GM21423 (cell line): ENCODE measurements around the gene CDT1.

Experiments used
- ATAC-seq: cut with Tn5 transposase; IDR thresholded peaks from one replicate; pipeline ENCODE4 v1.9.1; 2021; ENCODE audit warnings: mild to moderate bottlenecking, moderate library complexity; ENCODE audit not compliant: unreplicated experiment

CDT1 gene

DNA sequence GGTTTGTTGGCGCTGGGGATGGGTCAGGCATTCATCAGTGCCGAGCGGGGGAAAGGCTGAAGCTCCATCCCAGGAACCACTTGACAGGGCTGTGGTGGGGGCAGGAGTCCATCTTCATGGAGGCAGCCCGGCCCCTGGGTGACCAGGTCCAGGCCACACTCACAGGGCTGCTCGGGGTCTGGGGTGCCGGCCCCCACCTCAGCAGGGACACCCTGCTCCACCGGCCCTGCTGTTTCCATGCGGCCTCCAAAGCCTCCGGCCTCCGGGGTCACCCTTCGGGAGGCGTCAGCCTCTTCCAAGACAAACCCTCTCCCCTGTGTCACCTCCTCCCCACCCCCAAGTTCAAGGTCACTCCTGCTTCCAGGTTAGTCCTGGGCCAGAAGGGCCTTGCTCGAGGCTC is 31.1 kb downstream of the CDT1 start:
- no peak for ATAC-seq

DNA sequence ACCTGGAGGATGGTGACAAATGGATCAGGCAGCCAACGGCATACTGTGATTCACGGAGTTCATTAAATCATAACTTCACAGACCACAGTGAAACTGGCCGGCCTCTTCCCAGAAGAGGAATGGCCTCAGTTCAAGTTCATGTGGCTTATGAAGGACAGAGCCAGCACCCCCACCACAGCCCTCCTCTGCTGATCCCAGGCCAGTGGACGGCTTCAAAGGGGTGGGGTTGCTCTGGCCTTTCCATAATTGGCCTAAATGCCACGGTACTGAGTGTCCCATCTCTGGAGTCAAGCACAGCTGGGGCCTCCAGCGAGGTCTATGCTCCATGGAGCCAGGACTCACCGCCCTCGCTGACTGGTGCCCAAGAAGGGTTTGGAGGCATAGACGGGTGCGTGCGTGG is 31.8 kb downstream of the CDT1 start:
- ATAC-seq, result no peak

DNA sequence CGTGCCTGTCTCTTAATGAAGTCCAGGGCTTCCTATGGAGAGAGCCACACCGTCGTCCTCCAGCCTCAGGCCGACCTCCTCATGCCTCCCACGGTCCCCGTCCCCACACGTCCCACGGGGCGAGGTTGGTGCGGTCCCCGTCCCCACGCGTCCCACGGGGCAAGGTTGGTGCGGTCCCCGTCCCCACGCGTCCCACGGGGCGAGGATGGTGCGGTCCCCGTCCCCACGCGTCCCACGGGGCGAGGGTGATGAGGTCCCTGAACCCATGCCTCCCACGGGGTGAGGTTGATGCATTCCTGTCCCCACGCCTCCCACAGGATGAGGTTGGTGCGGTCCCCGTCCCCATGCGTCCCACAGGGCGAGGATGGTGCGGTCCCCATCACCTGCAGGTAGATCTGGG is 32.2 kb downstream of the CDT1 start:
- ATAC-seq, result no peak

DNA sequence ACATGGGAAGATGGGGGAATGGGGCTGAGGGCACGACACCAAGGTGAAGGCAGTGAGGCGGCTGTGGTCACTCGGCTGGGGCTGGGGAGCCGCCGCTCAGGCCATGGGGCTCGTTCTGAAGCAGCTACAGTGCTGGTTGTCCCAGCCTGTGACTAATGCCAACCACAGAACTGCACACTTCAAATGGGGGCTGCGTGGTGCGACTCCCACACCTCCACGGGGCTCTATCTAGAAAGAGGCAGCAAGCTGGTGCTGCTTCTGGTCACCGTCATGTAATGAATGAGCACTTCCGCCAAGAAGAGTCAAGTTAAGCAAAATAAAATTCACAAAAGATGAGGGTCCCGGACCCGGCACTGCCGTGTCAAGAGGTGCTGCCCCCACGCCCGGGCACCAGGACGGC is 33.2 kb downstream of the CDT1 start:
- no peak for ATAC-seq

DNA sequence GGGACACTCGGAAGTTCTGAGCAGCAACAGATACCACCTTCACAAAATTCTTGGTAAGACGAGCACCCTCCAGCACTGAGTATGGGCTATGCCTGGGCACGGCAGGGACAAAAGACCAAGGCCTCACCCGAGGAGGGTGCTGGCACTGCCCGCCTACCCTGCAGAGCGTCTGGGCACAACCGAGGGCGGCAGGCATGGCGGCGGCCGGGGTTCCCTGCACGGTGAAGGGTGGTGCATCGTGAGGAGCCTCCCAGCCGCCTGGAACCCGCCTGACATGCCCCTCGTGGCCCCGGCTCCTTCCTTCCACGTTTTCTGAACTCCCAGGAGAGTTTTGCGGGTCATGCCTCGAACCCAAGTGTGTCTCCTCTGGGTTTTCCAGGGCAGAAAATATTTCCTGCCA is 34.2 kb downstream of the CDT1 start:
- no peak for ATAC-seq

DNA sequence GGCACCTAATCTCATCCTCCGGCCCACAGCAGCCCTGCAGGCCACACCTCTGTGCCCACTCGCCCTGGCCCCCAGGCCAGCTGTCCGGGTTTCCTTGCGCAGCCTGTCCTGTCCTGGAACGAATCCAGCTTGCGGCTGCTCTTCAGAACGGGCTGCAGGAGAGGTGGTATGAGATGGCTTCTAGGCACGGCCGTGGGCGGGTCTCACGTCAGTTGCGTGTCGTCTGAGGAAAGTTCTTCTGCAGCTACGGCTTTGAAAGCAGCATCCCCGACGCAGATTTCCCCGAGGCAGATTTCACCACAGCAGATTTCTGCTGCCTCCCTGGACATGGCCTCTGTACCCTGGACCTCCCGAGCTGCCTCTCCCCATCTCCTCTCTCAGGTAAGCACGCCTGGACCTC is 35.0 kb downstream of the CDT1 start:
- ATAC-seq, result no peak

DNA sequence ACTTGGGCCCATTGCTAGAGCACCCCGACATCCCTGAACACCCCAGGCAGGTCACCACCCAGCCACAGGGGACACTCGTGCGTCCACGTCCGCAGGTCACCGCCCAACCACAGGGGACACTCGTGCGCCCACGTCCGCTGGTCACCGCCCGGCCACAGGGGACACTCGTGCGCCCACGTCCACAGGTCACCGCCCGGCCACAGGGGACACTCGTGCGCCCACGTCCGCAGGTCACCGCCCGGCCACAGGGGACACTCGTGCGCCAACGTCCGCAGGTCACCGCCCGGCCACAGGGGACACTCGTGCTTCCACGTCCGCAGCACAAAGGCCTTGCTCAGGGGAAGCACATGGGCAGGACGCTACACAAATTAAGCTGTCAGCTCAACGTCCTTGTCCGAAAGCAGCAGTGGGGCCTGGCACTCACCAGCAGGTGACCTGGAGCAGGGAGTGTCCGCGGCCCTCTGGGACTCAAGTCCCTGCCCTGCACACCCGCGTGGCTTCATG is 35.5 kb downstream of the CDT1 start:
- ATAC-seq, result no peak

DNA sequence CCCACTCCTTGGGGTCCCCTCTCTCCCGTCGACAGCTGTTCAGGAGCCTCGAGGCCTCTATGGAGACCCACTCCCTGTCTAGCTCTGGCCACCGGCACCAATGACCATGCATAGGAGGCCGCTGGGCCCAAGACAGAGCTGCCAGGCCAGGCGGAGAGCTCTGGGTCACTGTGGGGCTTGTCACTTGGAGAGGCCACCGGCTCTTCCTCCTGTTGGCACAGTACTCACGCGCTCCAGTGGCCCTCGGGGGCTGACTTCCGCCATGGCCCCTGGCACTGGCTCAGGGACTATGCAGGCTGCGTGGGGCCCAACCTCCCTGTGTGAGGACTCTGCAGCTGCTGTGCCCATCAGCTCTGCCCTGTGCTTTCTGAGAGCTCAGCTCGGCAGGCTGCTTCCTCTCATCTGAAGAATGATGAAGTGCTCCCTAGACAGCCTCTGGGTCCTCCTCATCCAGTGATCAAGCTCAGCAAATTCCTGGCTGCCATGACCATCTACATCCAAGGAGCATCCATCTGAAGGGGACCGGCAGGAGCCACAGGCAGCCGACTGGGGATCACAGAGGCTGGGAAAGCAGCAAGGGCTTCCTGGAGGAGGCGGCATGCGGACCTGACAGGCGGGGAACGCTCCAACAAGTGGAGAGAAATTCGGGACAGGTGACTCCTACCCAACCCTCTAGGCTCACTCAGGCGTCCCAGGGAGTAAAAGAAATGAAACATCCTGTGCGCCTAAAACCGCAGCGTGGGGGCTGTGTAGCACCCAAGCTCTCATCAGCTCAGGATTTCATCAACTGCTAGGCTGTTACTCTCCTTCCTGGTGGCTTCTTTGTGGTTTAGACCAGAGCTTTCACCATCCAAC is 36.4 kb downstream of the CDT1 start:
- ATAC-seq, result no peak

DNA sequence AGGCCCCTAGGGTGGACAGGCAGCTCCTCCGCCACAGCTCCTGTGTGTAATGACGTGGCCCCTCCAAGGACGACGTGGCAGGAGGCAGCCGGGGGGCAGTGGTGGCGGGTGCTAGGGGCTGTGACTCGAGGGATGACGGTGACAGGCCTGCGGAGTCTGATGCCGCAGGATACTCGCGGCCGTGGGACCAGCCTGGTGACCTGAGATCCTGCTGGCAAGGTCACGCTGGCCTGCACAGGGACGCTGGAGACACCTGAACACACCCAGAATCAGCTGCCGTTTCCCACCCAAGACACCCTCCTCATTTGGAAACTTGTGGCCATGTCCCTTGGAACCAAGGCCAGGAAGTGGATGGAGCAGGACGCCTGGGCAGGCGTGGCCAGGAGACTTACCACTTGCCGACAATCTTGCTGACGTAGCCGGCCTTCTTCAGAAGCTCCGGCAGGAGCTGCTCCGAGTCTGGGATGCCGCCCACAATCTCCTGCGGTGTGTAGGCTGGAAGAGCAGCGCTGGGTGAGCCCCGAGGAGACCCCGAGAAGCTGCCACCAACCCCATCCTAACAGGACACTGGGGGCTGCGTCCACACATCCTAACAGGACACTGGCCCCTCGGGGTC is 37.1 kb downstream of the CDT1 start:
- no peak for ATAC-seq

DNA sequence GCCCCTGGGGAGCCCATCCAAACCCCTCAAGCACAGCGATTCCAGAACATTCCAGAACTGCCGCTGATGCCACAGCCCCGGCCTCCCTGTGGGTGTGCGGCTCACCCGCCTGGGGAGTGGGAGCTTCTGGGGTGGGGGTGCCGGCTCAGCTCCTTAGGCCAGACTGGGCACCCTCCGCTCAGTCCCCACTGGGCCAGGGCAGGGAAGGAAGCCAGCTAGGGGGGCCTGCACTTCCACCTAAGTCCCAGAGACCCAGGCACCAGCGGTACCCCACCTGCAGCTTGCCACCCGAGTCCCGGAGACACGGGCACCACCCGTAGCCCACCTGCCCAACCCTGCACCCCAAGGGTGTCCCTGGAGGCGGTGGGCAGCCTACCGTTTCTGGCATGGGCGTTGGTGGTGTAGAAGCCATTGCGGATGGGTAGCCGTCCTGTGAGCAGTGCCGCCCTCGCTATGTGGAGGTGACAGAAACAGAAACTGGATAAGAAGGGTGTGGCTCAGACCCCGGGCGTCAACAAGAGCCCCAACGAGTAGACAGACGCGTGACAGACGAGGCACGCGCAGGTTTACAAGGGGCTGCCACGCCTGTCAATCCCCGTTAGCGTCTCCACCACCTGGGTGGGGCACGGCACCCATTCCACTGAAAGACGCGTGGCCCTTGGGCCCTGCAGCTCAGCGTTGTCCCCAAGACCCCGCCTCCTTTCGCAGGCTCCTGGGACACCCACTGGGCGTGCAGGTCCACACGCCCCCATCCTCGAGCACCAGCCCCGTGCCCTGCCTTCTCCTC is 38.1 kb downstream of the CDT1 start:
- no peak for ATAC-seq

DNA sequence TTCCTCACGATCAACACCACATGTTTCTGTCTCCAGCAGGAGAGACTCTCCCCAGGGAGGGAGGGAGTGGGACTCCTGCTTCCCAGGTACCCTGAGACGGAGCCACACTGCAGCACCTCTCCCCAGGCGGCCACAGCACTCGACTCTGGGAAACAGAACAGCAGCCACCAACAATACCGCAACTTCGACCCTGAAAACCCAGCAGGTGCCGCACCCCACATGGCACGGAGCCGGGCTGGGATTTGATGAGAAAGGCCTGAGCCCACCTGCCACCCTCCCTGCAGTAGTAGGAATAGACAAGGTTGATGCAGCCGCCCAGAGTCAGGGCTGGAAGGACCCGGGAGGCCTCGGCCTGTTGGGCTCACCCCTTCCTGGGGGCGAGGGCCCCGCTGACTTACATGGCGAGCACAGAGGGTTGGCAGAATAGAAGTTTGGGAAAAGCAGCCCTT is 38.7 kb downstream of the CDT1 start:
- ATAC-seq, result no peak

DNA sequence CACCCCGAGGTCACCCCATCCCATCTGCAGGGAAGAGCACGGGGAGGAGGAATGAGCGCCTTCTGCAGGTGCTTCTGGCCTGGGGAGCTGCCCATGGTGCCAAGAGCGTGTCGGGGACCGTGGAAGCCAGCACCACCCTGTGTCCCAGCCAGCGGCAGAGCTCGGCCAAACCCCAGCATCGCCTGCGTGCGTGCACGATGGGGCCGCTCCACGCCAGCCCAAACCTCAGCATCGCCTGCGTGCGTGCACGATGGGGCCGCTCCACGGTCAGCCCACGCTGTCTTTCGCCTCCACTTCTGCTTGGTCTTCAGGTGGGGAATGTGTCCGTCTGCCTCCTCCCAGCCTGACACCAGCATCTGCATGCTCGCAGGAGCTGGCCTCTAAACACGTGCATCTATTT is 39.2 kb downstream of the CDT1 start:
- ATAC-seq, result no peak

DNA sequence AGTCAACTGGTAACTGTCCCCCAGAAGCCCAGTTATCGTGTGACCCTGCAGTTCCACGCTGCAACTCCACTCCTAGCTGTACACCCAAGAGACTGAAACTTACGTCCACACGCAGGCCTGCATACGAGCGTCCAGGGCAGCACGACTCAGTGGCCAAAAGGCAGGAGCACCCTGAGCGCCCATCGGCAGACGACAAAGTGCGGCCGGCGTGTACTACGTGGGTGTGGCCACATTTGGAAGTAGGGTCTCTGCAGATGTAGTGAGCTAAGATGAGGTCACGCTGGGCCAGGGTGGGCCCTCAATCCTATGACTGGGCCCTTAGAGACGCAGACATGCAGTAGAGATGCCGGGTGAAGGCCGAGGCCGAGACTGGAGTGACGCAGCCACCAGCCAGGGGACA is 39.7 kb downstream of the CDT1 start:
- no peak for ATAC-seq

DNA sequence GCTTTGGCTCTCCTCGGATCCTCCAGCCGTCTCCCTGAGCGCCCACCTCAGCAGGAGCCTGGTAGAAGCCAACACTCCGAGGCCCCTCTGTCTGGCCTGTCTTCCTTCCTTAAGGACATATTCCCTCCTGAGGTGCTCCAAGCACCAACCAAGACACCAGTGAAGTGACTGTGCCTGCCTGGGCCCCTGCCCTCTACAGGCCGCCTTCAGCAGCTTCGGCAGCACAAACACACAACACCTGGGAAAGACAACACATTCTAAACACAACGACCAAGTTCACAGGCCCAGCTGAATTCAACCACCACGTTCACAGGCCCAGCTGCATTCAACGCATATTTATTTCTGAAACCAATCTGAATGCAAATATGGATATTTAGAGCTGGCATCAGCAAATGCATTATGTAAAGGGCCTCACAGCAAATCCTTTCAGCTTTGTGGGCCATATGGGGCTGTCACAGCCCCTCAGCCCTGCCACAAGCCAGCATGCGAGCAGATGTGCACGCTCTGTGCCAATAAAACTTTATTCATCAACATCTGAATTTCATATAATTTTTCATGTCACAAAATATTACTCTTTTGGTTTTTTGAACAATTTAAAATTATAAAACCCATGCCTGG is 40.9 kb downstream of the CDT1 start:
- ATAC-seq, result no peak

DNA sequence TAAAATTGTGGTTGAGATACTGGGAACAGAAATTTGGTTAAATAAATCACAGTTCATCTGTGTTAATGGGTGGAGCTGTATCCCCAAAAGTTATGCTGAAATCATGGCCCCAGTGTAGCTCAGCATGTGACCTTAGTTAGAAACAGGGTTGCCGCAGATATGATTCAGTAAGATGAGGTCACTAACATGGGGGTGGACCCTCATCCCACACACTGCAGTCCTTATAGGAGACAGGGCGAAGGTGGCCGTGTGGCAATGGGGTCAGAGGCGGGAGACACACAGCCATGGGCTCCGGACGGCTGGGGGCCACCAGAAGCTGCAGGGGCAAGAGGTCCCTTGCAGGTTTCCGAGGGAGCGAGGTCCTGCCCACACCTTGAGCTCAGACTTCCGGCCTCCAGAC is 42.5 kb downstream of the CDT1 start:
- no peak for ATAC-seq

DNA sequence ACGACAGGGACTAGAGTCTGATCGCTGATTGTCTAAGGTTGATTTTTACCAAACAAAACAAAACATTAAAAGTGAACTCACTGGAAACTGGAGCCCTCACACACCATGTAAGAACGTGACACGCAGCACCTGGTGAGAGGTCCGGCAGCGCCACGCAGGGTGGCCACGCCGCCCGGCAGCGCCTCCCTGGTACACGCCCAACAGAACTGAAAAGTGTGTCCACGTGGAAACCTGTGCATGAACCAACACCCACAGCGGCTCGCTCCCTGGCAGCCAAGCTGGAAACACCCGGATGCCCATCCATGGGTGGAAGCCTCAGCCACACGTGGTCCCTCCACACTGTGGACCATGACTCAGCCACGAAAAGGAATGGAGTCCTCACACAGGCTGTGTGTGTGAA is 44.1 kb downstream of the CDT1 start:
- no peak for ATAC-seq

DNA sequence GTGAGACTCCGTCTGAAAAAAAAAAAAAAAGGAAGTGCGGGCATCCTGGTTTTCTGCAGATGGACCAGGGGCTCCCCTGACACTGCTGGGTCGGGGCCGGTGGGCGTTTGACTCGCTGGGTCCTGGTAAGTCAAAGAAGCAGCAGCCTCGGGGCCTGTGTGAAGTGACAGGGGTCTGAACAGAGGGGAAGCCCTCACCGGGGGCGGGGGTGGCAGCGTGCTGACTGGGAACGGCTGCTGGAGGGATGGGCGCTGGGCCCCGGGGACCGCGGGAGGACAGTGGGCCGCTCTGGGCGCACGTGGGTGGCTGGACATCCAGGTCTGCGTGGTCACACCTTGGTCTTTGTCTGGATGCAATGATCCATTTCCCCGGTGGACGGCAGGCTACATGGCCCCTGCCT is 45.0 kb downstream of the CDT1 start:
- ATAC-seq, result no peak

DNA sequence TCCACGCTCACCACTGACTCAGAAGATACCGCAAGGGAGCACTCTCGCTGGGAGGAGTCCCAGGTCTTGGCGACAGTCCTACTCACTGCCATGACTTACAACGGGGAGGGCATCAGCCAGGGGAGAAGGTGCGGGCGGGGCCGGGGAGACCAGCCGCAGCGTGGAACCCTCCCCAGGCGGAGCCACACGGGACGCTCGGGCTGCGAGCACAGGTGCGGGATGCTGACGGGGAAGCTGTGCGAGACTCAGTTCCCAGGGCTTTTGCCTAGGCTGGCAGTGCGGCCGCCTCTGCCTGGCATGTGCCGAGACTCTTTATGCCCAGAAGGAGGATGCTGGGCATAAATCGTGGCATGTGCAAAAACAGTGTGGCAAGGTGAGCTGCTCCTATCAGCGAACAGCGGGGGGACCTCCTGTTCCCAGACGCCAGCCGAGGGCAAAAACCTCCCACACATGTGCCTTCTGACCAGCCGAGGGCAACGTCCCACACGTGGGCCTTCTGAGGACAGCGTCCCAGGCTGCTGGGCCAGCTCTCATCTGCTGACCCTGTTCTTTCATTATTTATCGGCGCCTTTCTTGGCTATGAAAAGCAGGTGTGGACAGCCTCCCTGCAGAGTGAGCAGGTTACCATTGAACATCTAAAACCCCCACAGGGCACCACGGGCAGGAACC is 47.1 kb downstream of the CDT1 start:
- ATAC-seq, result no peak

DNA sequence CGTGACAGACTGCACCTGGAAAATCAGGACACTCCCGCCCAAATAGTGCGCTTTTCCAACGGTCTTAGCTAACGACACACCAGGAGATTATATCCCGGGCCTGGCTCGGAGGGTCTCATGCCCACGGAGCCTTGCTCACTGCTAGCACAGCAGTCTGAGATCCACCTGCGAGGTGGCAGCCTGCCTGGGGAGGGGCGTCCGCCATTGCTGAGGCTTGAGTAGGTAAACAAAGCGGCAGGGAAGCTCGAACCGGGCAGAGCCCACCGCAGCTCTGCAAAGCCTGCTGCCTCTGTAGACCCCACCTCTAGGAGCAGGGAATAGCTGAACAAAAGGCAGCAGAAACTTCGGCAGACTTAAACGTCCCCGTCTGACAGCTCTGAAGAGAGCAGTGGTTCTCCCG is 48.0 kb downstream of the CDT1 start:
- no peak for ATAC-seq

DNA sequence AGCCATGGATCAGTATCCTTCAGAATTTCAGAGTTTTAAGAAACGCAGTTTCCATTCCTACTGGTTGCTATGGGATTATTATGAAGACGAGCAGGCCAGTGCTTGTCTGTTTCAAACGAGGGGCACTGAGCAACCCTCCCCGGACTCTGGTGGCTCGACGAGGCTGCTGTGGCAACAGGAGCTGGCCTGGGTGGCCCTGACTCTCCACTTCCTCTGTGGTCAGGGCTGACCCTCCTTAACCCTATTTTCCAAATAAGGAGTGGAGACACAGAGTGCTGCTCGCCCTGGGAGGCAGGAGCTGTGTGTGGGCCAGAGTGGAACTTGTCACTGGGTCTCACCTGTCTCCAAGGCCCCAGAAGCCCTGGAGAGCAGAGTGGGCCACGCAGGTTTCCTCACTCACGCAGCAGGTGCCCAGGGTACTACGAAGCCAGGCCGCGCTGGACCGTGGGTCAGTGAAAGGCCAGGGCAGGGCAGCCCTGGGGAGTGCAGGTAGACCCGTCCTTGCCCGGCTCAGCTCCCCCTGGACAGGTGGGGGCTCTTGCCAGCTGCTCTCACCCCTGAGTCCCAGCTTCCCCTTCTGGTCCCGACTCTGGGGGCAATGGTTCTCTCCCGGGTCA is 49.8 kb downstream of the CDT1 start:
- ATAC-seq, result no peak
